ENCODE measurements around the gene S1PR5. TPM values are rescaled to one million over a fixed set of nuclear protein-coding genes. Genes with fewer than 3 reads are reported as not detected.
A peak's percentile ranks its signal among the peaks of the same experiment; 100 is the strongest.

S1PR5 gene
- total RNA-seq, 1 donor from 2014 or later = not detected

DNA sequence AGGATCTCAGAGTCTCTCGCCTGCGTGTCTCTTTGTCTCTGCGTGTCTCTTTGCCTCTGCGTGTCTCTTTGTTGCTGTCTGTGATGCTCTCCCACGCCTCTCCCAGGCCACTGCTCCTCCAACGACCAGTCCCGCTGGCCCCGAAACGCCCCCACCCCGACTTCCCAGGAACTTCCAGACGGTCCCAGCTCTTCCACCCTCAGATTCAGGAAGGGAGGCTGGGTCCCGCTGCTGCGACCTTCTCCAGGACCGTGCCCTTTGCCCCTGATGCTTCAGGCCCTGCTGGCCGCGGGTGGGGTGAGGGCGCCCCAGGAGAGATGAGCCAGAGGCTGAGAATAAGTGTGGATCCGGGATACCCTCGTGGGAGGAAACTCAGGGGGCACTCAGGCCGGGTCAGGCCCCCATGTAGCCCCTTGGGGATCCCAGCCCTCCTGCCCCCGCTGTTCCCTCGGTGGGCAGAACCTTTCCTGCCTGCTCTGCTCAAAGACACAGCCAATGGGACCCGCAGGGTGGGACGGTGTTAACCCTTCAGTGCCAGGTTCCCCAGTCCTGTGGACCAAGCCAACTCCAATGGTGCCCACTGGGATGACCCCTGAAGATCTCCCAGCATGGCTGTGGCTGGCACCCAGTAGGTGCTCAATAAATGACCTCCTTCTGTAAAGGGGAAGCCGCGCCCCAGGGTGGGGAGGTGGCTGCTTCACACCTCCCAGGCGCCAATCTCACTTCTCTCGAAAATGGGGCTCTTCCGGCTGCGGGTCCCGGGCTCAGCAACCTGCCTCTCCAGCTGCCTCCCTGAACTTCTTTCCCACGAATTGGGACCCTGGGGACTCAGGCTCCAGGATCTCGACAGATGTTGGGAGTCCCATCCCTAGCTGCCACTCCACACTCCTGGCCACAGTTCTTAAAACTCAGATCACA is 1.5 kb upstream of the S1PR5 start:
- Mint-ChIP-seq H3K36me3 (ENCODE audit: low read depth, unreplicated experiment) (peaks cover 7% of the 10 kb centered on the region), H3K9me3 (ENCODE audit: unreplicated experiment) (no peaks in the 10 kb centered on the region), H3K4me1 (ENCODE audit: unreplicated experiment) (peaks cover 18% of the 10 kb centered on the region), H3K27ac (ENCODE audit: unreplicated experiment) (no peak overlapping the region), H3K4me3 (ENCODE audit: unreplicated experiment) (peak overlapping the region; percentile 60), H3K27me3 (ENCODE audit: unreplicated experiment) (peaks cover 35% of the 10 kb centered on the region)
- TF ChIP-seq, protein P1, sequence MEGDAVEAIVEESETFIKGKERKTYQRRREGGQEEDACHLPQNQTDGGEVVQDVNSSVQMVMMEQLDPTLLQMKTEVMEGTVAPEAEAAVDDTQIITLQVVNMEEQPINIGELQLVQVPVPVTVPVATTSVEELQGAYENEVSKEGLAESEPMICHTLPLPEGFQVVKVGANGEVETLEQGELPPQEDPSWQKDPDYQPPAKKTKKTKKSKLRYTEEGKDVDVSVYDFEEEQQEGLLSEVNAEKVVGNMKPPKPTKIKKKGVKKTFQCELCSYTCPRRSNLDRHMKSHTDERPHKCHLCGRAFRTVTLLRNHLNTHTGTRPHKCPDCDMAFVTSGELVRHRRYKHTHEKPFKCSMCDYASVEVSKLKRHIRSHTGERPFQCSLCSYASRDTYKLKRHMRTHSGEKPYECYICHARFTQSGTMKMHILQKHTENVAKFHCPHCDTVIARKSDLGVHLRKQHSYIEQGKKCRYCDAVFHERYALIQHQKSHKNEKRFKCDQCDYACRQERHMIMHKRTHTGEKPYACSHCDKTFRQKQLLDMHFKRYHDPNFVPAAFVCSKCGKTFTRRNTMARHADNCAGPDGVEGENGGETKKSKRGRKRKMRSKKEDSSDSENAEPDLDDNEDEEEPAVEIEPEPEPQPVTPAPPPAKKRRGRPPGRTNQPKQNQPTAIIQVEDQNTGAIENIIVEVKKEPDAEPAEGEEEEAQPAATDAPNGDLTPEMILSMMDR (IDR thresholded peaks at IDR 0.05; ENCODE audit: unreplicated experiment) = no peak
- DNase-seq (ENCODE audit: low spot score) = no peak

DNA sequence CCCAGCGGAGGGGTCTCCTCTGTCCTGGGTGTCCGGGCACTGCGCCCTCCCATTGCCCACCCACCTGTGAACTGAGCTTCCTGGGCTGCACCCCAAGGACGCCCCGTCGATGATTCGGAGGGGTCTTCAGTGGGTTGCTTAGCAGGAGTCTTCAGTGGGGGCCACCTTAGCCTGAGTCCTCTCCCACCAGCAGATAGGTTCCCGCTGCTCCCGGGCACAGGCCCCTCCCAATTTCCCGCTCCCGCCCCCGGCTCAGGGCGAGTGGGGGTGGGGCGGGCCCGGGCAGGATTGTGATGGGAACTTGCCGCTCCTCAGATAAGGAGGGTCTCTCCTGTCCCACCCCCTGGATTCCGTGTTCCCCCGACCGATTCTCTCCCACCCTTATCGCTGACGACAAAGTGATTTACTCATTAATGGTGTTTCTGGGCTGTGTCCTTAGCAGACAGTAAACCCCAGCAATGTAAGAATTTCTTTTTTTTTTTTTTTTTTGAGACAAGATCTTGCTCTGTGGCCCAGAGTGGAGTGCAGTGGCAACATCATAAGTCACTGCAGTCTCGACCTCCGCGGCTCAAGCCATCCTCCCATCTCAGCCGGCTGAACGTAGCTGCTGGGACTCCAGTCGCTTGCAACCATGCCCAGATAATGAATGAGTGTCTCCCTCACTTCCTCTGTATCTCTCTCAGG is 655 bp upstream of the S1PR5 start:
- Mint-ChIP-seq H3K27me3 (ENCODE audit: unreplicated experiment) (peaks cover 42% of the 10 kb centered on the region), H3K36me3 (ENCODE audit: low read depth, unreplicated experiment) (peaks cover 7% of the 10 kb centered on the region)

DNA sequence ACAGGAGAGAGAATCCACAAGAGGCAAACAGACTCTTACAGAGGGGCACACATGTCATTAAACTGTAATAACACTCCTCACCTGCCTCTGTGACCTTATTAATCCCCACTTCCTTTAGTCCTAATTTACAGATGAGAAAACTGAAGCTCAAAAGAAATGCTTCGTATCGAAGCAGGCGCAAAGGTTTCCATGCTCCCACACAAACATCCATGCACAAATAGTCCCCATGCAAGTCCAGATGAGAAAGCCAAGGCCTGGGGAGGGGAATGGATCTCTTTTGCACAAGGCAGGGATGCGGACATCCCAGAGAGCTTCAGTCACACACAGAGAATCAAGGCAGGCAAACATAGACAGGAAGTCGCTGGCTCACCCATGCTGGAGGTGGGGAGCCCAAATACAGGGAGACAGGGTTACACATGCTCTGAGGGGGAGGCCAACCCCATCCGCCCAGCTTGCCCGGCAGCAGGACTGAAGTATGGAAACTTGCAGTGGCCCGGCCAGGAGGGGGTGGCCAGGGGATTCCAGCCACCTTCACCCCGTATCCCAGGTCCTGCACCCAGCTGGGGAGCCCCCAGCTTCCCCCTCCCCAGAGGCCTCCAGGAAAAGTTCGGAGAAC is 468 bp downstream of the S1PR5 start:
- no peak for DNase-seq (ENCODE audit: low spot score)
- Mint-ChIP-seq H3K9me3 (ENCODE audit: unreplicated experiment) (no peaks in the 10 kb centered on the region), H3K4me3 (ENCODE audit: unreplicated experiment) (peak overlapping the region; percentile 68), H3K4me1 (ENCODE audit: unreplicated experiment) (peaks cover 18% of the 10 kb centered on the region), H3K27me3 (ENCODE audit: unreplicated experiment) (peaks cover 42% of the 10 kb centered on the region), H3K27ac (ENCODE audit: unreplicated experiment) (no peak overlapping the region), H3K36me3 (ENCODE audit: low read depth, unreplicated experiment) (peaks cover 7% of the 10 kb centered on the region)
- TF ChIP-seq, protein P1 (IDR thresholded peaks at IDR 0.05; ENCODE audit: unreplicated experiment) = no peak

More for the DNA sequence above, 655 bp upstream of the S1PR5 start:
- H3K4me3 Mint-ChIP-seq (ENCODE audit: unreplicated experiment) = peak overlapping the region; percentile 26
- TF ChIP-seq, protein P1 (IDR thresholded peaks at IDR 0.05; ENCODE audit: unreplicated experiment) = no peak
- no peak for DNase-seq (ENCODE audit: low spot score)
- H3K9me3 Mint-ChIP-seq (ENCODE audit: unreplicated experiment) = no peaks in the 10 kb centered on the region
- no peak overlapping the region for H3K27ac Mint-ChIP-seq (ENCODE audit: unreplicated experiment)
- H3K4me1 Mint-ChIP-seq (ENCODE audit: unreplicated experiment) = peaks cover 18% of the 10 kb centered on the region

DNA sequence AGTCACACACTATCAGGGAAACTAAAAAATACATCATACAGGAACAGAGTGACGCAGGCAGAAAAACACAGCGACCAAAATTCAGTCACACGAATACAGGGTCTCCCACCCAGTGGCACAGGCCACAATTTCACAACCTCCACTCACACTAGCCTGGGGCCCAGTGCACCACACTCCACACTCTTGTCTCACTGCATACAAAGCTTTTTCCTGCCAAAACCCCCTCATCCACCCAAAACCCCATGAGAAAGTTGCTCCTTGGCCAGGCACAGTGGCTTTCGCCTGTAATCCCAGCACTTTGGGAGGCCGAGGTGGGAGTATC is 1.2 kb downstream of the S1PR5 start:
- Mint-ChIP-seq H3K27ac (ENCODE audit: unreplicated experiment) (no peak overlapping the region), H3K4me1 (ENCODE audit: unreplicated experiment) (peaks cover 18% of the 10 kb centered on the region), H3K9me3 (ENCODE audit: unreplicated experiment) (no peaks in the 10 kb centered on the region), H3K36me3 (ENCODE audit: low read depth, unreplicated experiment) (peaks cover 7% of the 10 kb centered on the region), H3K4me3 (ENCODE audit: unreplicated experiment) (peak overlapping the region; percentile 3), H3K27me3 (ENCODE audit: unreplicated experiment) (peaks cover 42% of the 10 kb centered on the region)
- DNase-seq (ENCODE audit: low spot score) = no peak
- TF ChIP-seq, protein P1 (IDR thresholded peaks at IDR 0.05; ENCODE audit: unreplicated experiment) = no peak

Data from endothelial cell (in vitro differentiated cells).